HepG2 (cell line): ENCODE measurements around the gene ZNF628. TPM values are rescaled to one million over a fixed set of nuclear protein-coding genes. Genes with fewer than 3 reads are reported as not detected.

ENCODE experiments used
- DPF2 ChIP-seq: sonication (generic); formaldehyde crosslinking; IDR thresholded peaks from 2 replicates; pipeline ENCODE4 v1.4.0; 2020; ENCODE audit warnings: mild to moderate bottlenecking, low read depth, missing genetic modification reagents, borderline replicate concordance
- PPARG ChIP-seq: conservative IDR thresholded peaks from 2 replicates; pipeline ENCODE4 v1.6.1; 2016; ENCODE audit warnings: missing biosample characterization, missing genetic modification reagents
- RBFOX2 ChIP-seq: fragments of 200-400 bp; formaldehyde crosslinking; IDR thresholded peaks from 2 replicates; pipeline ENCODE4 v1.6.1; 2017; ENCODE audit warnings: low read depth, mild to moderate bottlenecking, low read length
- REL ChIP-seq: sonication (generic); formaldehyde crosslinking; conservative IDR thresholded peaks from 2 replicates; pipeline ENCODE4 v1.8.0; 2022; ENCODE audit warnings: mild to moderate bottlenecking, missing genetic modification reagents, moderate library complexity
- ZNF367 ChIP-seq: sonication (generic); formaldehyde crosslinking; IDR thresholded peaks from 2 replicates; pipeline ENCODE4 v1.4.0; 2020; ENCODE audit warnings: missing genetic modification reagents, borderline replicate concordance
- ZNF607 ChIP-seq: sonication (generic); formaldehyde crosslinking; IDR thresholded peaks from 2 replicates; pipeline ENCODE4 v1.5.1; 2020; ENCODE audit warnings: missing genetic modification reagents, mild to moderate bottlenecking, borderline replicate concordance
- polyA plus RNA-seq, 8 experiments: library from polyadenylated mRNA; depleted of rRNA in 3 of 8; stranded (reverse) in 7 of 8; unstranded in 1 of 8; fragments of >200 nt; fragmentation: Illumina TruSeq in 4 of 8; extraction: Trizol in 4 of 8; gene quantifications; 2 replicates each; pipeline versions ENCODE4 v1.2.1 to v1.2.3, GENCODE V29; 2011 to 2016; ENCODE audit warnings: low read depth in 4 of 8, missing spikeins in 1 of 8, mixed read lengths in 1 of 8; ENCODE audit not compliant: insufficient read depth in 1 of 8
- total RNA-seq, 5 experiments: library from RNA; depleted of rRNA; stranded (reverse); fragments of >200 nt; fragmentation: Illumina TruSeq; extraction: Trizol; gene quantifications; 2 replicates each; pipeline ENCODE4 v1.2.3, GENCODE V29; 2016; ENCODE audit warnings: low read depth in 1 of 5
- TF ChIP-seq, protein P1 (sequence below): sonication (generic); formaldehyde crosslinking; IDR thresholded peaks from 2 replicates; pipeline ENCODE4 v1.5.0; 2020; ENCODE audit warnings: missing genetic modification reagents
- TF ChIP-seq, protein P2 (sequence below): sonication (generic); formaldehyde crosslinking; IDR thresholded peaks from 2 replicates; pipeline ENCODE4 v1.4.0; 2020; ENCODE audit warnings: missing genetic modification reagents, borderline replicate concordance

Gene ZNF628
- total and polyA plus RNA-seq, 2 of the 13 experiments (the other 11 are each of a cell fraction or from before 2014, with no cell fraction given), result 0.54 to 1.2 TPM

DNA sequence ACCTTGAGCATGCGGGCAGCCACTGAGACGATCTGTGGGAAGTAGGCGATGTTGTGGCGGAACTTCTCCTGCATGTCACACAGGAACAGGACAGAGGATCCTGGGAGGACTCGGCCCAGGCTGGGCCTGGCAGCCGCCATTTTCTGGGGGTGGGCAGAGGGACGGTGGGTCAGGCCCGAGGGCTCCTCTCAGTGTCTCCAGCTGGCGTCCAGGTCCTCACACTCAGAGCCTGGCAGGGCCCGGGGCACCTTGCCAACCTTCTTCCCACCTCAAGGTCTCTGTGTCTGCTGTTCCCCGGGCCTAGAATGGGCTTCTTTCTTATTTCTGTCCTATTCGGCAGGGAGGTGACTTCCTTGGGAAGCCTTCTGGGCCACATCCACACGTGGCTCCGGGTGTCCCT is 20.1 kb upstream of the ZNF628 start (continued):
- TF ChIP-seq, protein P1, sequence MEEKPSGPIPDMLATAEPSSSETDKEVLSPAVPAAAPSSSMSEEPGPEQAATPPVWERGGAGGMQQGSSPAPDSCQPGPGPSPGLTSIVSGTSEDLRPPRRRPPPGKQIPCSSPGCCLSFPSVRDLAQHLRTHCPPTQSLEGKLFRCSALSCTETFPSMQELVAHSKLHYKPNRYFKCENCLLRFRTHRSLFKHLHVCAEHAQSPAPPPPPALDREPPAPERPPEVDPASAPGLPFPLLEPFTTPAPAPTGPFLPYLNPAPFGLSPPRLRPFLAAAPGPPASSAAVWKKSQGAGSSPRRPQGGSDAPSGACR (CRISPR knock-in tag), result no peak
- no peak for TF ChIP-seq PPARG (CRISPR knock-in tag)
- TF ChIP-seq, protein P2, sequence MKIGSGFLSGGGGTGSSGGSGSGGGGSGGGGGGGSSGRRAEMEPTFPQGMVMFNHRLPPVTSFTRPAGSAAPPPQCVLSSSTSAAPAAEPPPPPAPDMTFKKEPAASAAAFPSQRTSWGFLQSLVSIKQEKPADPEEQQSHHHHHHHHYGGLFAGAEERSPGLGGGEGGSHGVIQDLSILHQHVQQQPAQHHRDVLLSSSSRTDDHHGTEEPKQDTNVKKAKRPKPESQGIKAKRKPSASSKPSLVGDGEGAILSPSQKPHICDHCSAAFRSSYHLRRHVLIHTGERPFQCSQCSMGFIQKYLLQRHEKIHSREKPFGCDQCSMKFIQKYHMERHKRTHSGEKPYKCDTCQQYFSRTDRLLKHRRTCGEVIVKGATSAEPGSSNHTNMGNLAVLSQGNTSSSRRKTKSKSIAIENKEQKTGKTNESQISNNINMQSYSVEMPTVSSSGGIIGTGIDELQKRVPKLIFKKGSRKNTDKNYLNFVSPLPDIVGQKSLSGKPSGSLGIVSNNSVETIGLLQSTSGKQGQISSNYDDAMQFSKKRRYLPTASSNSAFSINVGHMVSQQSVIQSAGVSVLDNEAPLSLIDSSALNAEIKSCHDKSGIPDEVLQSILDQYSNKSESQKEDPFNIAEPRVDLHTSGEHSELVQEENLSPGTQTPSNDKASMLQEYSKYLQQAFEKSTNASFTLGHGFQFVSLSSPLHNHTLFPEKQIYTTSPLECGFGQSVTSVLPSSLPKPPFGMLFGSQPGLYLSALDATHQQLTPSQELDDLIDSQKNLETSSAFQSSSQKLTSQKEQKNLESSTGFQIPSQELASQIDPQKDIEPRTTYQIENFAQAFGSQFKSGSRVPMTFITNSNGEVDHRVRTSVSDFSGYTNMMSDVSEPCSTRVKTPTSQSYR (CRISPR knock-in tag), result no peak
- no peak for TF ChIP-seq DPF2 (CRISPR knock-in tag)
- TF ChIP-seq RBFOX2, result no peak
- TF ChIP-seq REL (CRISPR knock-in tag), result no peak
- TF ChIP-seq ZNF607 (CRISPR knock-in tag), result no peak
- TF ChIP-seq ZNF367 (CRISPR knock-in tag), result no peak
